ENCODE results near the gene CDK19. TPM values are rescaled to one million over a fixed set of nuclear protein-coding genes. Genes with fewer than 3 reads are reported as not detected.

CDK19 gene
- total and polyA plus RNA-seq, 2 of the 4 experiments (the other 2 are of a cell fraction), result 6.0 to 6.8 TPM

DNA sequence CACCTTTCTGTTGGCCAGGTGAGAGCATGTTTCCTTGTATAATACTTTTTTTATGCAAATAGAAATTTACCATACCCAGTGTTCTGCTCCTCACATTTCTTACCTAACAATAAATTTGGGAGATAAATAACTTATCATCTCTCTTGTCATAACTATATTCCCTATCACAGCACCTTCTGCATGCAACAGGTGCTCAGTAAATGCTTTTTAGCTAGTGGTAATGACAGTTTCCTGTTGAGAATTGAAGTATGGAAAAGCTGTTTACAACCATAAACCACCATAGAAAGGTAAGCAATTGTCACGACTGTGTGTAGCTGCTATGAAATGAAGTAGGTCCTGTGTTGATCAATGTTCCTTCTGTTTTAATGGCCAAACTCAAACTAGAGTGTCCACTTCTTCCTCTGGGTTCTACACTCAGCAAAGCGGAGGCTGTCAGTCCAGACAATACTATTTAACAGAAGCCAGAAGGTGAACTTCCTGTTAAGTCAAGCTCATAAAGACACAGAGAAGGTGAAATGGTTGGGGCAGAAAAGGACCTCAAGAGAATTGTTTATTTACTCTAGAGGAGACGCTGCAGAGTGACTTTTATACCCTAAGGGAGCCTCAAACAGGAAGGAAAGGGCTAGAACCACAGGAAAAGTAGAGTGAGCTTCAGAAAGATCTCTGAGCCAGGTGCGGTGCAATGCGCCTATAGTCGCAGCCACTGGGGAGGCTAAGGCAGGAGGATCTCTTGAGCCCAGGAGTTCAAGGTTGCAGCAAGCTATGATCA lies 254.8 kb downstream of the CDK19 start:
- no peaks in the 10 kb centered on the region for H4K20me1 ChIP-seq (ENCODE audit: insufficient read depth, low read length)
- H3K79me1 ChIP-seq (ENCODE audit: low read depth in 1 of 2, low read length in 2 of 2), result no peaks in the 10 kb centered on the region
- no peak overlapping the region for H3K4ac ChIP-seq (ENCODE audit: low read depth, low read length)
- 100% methylated on average over 2 of the region's 6 CpGs; no CpG with 5 or more reads in 1 of the 2 experiments for WGBS, 2 experiments (ENCODE audit: extremely low coverage in 2 of 2, insufficient read length in 1 of 2)
- DNase-seq (no peak), ATAC-seq (ENCODE audit: low read depth) (no peak)
- no peak overlapping the region for H4K5ac ChIP-seq (ENCODE audit: low read depth, low read length)
- H2AK9ac ChIP-seq (replicated peaks; ENCODE audit: low read depth, low read length, poor library complexity), result no peak overlapping the region
- H2AFZ ChIP-seq (replicated peaks; ENCODE audit: low read length, poor library complexity), result no peak overlapping the region
- no peaks in the 10 kb centered on the region for H3K4me1 ChIP-seq (ENCODE audit: control insufficient read depth, insufficient read depth, low read length)
- dilution Hi-C loops (cut with HindIII; ENCODE audit: low sequenced_read_pairs, unreplicated experiment) (no loop called here), intact Hi-C loops (cut with micrococcal nuclease) (no loop called here), in situ Hi-C loops (cut with MboI; ENCODE audit: low sequenced_read_pairs) (no loop called here)
- H4K91ac ChIP-seq (ENCODE audit: insufficient read depth, low read depth, low read length), result no peak overlapping the region
- no peak overlapping the region for H4K8ac ChIP-seq (ENCODE audit: low read depth in 2 of 2, low read length in 2 of 2)
- no peak overlapping the region for H3K23ac ChIP-seq (ENCODE audit: low read depth, low read length)
- H3K9me3 ChIP-seq (ENCODE audit: control insufficient read depth, insufficient read depth, low read length), result peaks cover 2% of the 10 kb centered on the region; the same call in 1 of the 2 replicates
- ChIA-PET CTCF (no interaction called here), POLR2A (ENCODE audit: unreplicated experiment) (no interaction called here)
- H2BK120ac ChIP-seq (ENCODE audit: low read depth, low read length), result no peak overlapping the region
- no peak overlapping the region for H3K9ac ChIP-seq (ENCODE audit: low read depth, low read length)
- no TSS peak for BruUV-seq (replicated peaks)
- no peak overlapping the region for H2AK5ac ChIP-seq (ENCODE audit: low read depth, low read length)
- H3K27me3 ChIP-seq (ENCODE audit: control insufficient read depth, insufficient read depth, low read length), result no peaks in the 10 kb centered on the region; the same call in 1 of the 2 replicates
- no peak overlapping the region for H3K4me3 ChIP-seq (ENCODE audit: insufficient read depth, low read depth, low read length)
- H3K4me2 ChIP-seq (ENCODE audit: low read depth, low read length), result no peak overlapping the region
- no peaks in the 10 kb centered on the region for H3K36me3 ChIP-seq (ENCODE audit: control insufficient read depth, insufficient read depth, low read length)
- H3K14ac ChIP-seq (replicated peaks; ENCODE audit: low read depth, low read length), result no peak overlapping the region
- H3K18ac ChIP-seq (ENCODE audit: low read depth, low read length), result no peak overlapping the region
- H2BK20ac ChIP-seq (ENCODE audit: low read depth, low read length), result no peak overlapping the region
- H3K9me1 ChIP-seq (ENCODE audit: insufficient read depth, low read length), result no peaks in the 10 kb centered on the region
- H3K27ac ChIP-seq (ENCODE audit: insufficient read depth, low read length), result no peak overlapping the region
- no peak for TF ChIP-seq MXI1 (IDR thresholded peaks at IDR 0.05; ENCODE audit: borderline replicate concordance, low read depth, low read length)
- TF ChIP-seq BHLHE40 (IDR thresholded peaks at IDR 0.05; ENCODE audit: low read depth, low read length), result no peak
- no peak for TF ChIP-seq RFX5 (IDR thresholded peaks at IDR 0.05; ENCODE audit: low read depth, low read length)
- TF ChIP-seq CEBPB (IDR thresholded peaks at IDR 0.05; ENCODE audit: low read depth, low read length), result no peak
- TF ChIP-seq RAD21 (IDR thresholded peaks at IDR 0.05; ENCODE audit: low read length), result no peak
- no peak for TF ChIP-seq NFE2L2 (IDR thresholded peaks at IDR 0.05; ENCODE audit: low read depth, low read length)
- no peak for TF ChIP-seq CHD1 (IDR thresholded peaks at IDR 0.05; ENCODE audit: low read depth, low read length)
- no peak for TF ChIP-seq MAFK (IDR thresholded peaks at IDR 0.05; ENCODE audit: low read depth, low read length)
- TF ChIP-seq, protein P1, sequence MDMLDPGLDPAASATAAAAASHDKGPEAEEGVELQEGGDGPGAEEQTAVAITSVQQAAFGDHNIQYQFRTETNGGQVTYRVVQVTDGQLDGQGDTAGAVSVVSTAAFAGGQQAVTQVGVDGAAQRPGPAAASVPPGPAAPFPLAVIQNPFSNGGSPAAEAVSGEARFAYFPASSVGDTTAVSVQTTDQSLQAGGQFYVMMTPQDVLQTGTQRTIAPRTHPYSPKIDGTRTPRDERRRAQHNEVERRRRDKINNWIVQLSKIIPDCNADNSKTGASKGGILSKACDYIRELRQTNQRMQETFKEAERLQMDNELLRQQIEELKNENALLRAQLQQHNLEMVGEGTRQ (IDR thresholded peaks at IDR 0.05; ENCODE audit: low read depth, low read length), result no peak
- TF ChIP-seq POLR2A (IDR thresholded peaks at IDR 0.05; ENCODE audit: low read depth, low read length), result no peak
- TF ChIP-seq, protein P2, sequence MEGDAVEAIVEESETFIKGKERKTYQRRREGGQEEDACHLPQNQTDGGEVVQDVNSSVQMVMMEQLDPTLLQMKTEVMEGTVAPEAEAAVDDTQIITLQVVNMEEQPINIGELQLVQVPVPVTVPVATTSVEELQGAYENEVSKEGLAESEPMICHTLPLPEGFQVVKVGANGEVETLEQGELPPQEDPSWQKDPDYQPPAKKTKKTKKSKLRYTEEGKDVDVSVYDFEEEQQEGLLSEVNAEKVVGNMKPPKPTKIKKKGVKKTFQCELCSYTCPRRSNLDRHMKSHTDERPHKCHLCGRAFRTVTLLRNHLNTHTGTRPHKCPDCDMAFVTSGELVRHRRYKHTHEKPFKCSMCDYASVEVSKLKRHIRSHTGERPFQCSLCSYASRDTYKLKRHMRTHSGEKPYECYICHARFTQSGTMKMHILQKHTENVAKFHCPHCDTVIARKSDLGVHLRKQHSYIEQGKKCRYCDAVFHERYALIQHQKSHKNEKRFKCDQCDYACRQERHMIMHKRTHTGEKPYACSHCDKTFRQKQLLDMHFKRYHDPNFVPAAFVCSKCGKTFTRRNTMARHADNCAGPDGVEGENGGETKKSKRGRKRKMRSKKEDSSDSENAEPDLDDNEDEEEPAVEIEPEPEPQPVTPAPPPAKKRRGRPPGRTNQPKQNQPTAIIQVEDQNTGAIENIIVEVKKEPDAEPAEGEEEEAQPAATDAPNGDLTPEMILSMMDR (conservative IDR thresholded peaks at IDR 0.05; ENCODE audit: low read depth, low read length), result no peak
- no peak for TF ChIP-seq RCOR1 (IDR thresholded peaks at IDR 0.05; ENCODE audit: insufficient replicate concordance, low read length)
- no peak overlapping the region for H3K56ac ChIP-seq (ENCODE audit: extremely low read depth, insufficient read depth, low read length)
- H2BK15ac ChIP-seq (ENCODE audit: low read depth, low read length), result no peak overlapping the region
- H2BK5ac ChIP-seq (ENCODE audit: low read depth, low read length, poor library complexity, severe bottlenecking), result no peak overlapping the region

Measured in IMR-90 (cell line).